ENCODE data around the gene PSMD12.

PSMD12 gene

GRCh38 chr17:67297454-67297960 lies 68.9 kb downstream of the PSMD12 start:
- Histone ChIP-seq H3K9me3 (ENCODE audit: control insufficient read depth, low read length) (no peaks in the 10 kb centered on the region), H3K4me1 (ENCODE audit: control insufficient read depth, insufficient read depth, low read length) (no peaks in the 10 kb centered on the region), H3K36me3 (ENCODE audit: control insufficient read depth, insufficient read depth, low read length, severe bottlenecking) (no peaks in the 10 kb centered on the region), H3K27me3 (replicated peaks; ENCODE audit: control insufficient read depth, insufficient read depth, low read length) (no peaks in the 10 kb centered on the region), H3K9ac (ENCODE audit: low read length) (no peak overlapping the region), H3K4me3 (ENCODE audit: low read length) (no peak overlapping the region)
- DNase-seq (ENCODE audit: low read depth) = no peak

DNA sequence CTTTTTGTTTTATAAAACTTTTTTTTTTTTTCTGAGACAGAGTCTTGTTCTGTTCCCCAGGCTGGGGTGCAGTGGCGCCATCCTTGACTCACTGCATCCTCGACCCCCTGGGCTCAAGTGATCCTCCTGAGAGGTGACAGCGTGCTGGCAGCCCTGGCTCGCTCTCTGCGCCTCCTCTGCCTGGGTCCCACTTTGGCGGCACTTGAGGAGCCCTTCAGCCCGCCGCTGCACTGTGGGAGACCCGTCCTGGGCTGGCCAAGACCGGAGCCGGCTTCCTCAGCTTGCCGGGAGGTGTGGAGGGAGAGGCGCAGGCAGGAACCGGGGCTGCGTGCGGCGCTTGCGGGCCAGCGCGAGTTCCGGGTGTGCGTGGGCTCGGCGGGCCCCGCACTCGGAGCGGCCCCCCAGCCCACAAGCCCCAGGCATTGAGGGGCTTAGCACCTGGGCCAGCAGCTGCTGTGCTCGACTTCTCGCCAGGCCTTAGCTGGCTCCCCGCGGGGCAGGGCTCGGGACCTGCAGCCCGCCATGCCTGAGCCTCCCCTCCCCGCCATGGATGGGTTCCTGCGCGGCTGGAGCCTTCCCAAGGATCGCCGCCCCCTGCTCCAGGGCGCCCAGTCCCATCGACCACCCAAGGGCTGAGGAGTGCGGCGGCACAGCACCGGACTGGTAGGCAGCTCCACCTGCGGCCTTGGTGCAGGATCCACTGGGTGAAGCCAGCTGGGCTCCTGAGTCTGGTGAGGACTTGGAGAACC lies 71.8 kb downstream of the PSMD12 start:
- no peaks in the 10 kb centered on the region for H3K27me3 ChIP-seq (replicated peaks; ENCODE audit: control insufficient read depth, insufficient read depth, low read length)
- H3K9me3 ChIP-seq (ENCODE audit: control insufficient read depth, low read length) = no peaks in the 10 kb centered on the region
- no peaks in the 10 kb centered on the region for H3K36me3 ChIP-seq (ENCODE audit: control insufficient read depth, insufficient read depth, low read length, severe bottlenecking)
- peaks cover 15% of the 10 kb centered on the region for H3K4me1 ChIP-seq (ENCODE audit: control insufficient read depth, insufficient read depth, low read length)
- no peak overlapping the region for H3K9ac ChIP-seq (ENCODE audit: low read length)
- no peak overlapping the region for H3K4me3 ChIP-seq (ENCODE audit: low read length)
- DNase-seq (ENCODE audit: low read depth) = no peak

DNA sequence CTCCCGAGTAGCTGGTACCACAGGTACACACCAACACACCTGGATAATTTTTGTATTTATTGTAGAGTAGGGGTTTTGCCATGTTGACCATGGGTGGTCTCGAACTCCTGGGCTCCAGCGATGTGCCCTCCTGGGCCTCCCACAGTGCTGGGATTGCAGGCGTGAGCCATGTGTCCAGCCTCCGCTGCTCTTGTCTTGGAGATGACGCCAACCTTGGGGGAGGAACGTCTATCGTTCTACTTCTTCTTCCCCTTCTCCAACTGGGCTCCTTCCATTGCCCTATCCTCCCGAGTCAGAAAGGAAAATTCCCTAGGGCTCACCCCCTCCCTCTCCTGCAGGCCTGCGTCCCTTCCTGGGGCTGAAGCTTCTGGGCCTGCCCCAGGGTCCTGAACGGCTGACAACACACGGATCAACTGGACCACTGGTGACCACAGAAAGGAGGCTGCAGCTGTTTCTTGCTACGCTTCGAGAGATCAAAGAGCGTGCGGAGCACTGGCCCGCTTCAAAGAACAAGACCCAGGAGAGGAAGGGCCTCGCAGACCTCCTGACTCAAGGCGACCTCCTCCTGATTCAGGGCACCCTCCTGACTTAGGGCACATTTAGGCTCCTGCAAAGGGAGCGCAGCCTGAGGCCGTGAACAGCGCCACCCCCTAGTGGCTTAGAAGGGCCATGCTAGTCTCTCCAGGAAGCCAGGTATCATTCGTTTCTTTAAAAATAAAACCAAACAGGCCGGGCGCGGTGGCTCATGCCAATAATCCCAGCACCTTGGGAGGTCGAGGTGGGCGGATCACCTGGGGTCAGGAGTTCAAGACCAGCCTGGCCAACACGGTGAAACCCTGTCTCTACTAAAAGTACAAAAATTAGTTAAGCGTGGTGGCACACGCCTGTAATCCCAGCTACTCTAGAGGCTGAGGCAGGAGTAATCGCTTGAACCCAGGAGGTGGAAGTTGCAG lies 72.8 kb downstream of the PSMD12 start:
- Histone ChIP-seq H3K36me3 (ENCODE audit: control insufficient read depth, insufficient read depth, low read length, severe bottlenecking) (no peaks in the 10 kb centered on the region), H3K9ac (ENCODE audit: low read length) (no peak overlapping the region), H3K4me1 (ENCODE audit: control insufficient read depth, insufficient read depth, low read length) (peaks cover 22% of the 10 kb centered on the region), H3K9me3 (ENCODE audit: control insufficient read depth, low read length) (no peaks in the 10 kb centered on the region), H3K27me3 (replicated peaks; ENCODE audit: control insufficient read depth, insufficient read depth, low read length) (no peaks in the 10 kb centered on the region), H3K4me3 (ENCODE audit: low read length) (no peak overlapping the region)
- peak; percentile 52 for DNase-seq (ENCODE audit: low read depth)

- H3K9ac ChIP-seq (ENCODE audit: low read length) = peak overlapping the region; percentile 53
- no peak for DNase-seq (ENCODE audit: low read depth)
Observed at GRCh38 chr17:67290711-67291291, 75.6 kb downstream of the PSMD12 start.

DNA sequence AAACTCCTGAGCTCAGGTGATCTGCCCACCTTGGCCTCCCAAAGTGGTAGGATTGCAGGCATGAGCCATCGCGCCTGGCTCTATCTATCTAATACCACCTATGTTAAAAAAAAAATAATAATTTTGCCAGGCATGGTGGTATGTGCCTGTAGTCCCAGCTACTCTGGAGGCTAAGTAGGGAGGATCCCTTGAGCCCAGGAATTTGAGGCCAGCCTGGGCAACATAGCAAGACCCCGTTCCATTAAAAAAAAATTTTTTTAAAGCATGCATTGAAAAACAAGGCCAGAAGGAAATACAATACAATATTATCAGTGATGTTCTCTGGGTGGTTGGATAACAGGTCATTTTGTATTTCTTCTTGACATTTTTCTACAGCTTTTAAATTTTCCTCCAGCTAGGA lies 76.1 kb downstream of the PSMD12 start:
- H3K9ac ChIP-seq (ENCODE audit: low read length) = no peak overlapping the region
- no peaks in the 10 kb centered on the region for H3K27me3 ChIP-seq (replicated peaks; ENCODE audit: control insufficient read depth, insufficient read depth, low read length)

More at GRCh38 chr17:67290711-67291291, 75.6 kb downstream of the PSMD12 start:
- Histone ChIP-seq H3K4me3 (ENCODE audit: low read length) (peak overlapping the region; percentile 13), H3K9me3 (ENCODE audit: control insufficient read depth, low read length) (no peaks in the 10 kb centered on the region), H3K4me1 (ENCODE audit: control insufficient read depth, insufficient read depth, low read length) (peaks cover 22% of the 10 kb centered on the region), H3K27me3 (replicated peaks; ENCODE audit: control insufficient read depth, insufficient read depth, low read length) (no peaks in the 10 kb centered on the region), H3K36me3 (ENCODE audit: control insufficient read depth, insufficient read depth, low read length, severe bottlenecking) (no peaks in the 10 kb centered on the region)

DNA sequence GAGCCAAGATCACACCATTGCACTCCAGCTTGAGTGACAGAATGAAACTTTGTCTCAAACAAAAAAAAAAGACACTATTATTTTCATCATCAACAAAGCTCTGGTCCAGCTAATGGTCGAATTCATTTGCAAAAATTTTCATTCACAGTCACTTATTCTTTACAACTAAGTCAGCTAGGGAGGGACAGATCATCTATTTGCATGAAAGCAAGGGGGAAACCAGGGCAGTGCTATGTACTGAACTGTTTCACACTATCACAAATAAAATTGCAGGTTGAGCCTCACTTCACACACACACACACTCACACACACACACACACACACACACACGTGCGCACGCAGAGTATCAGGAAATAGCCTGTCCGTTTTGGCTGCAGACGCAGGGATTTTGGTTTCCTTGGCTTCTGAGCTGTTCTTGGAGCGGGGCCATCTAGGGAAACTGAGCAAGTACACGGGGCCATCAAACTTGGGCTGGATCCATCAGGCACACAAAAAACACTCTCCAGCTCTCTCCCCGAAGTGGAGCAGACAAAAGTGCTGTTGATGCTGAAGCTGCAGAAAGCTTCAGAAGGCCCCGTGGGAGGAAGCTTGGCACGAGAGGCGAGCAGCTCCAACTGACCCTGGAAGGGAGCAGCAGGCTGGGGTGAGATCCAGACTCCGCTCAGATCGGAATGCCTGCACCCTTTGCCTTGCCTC lies 77.0 kb downstream of the PSMD12 start:
- H3K9me3 ChIP-seq (ENCODE audit: control insufficient read depth, low read length) = no peaks in the 10 kb centered on the region
- H3K9ac ChIP-seq (ENCODE audit: low read length) = peak overlapping the region; percentile 43
- no peaks in the 10 kb centered on the region for H3K36me3 ChIP-seq (ENCODE audit: control insufficient read depth, insufficient read depth, low read length, severe bottlenecking)
- peak overlapping the region; percentile 48 for H3K4me3 ChIP-seq (ENCODE audit: low read length)
- peak; percentile 75 for DNase-seq (ENCODE audit: low read depth)
- no peaks in the 10 kb centered on the region for H3K27me3 ChIP-seq (replicated peaks; ENCODE audit: control insufficient read depth, insufficient read depth, low read length)
- H3K4me1 ChIP-seq (ENCODE audit: control insufficient read depth, insufficient read depth, low read length) = peaks cover 22% of the 10 kb centered on the region

More for the DNA sequence above, 76.1 kb downstream of the PSMD12 start:
- Histone ChIP-seq H3K4me3 (ENCODE audit: low read length) (no peak overlapping the region), H3K36me3 (ENCODE audit: control insufficient read depth, insufficient read depth, low read length, severe bottlenecking) (no peaks in the 10 kb centered on the region), H3K9me3 (ENCODE audit: control insufficient read depth, low read length) (no peaks in the 10 kb centered on the region), H3K4me1 (ENCODE audit: control insufficient read depth, insufficient read depth, low read length) (peaks cover 22% of the 10 kb centered on the region)
- DNase-seq (ENCODE audit: low read depth) = no peak
